ENCODE data around the gene RPL37A.

The RPL37A gene

GRCh38 chr2:216498379-216499352, at the start of gene RPL37A:
TSS of gene RPL37A (plus strand) at chr2:216498844. CDS start at chr2:216498875, 31 bp downstream.
- DNase-seq (ENCODE audit: extremely low read depth in 1 of 2, low read depth in 1 of 2) = peak; percentile 74 to 85

- DNase-seq (ENCODE audit: extremely low read depth in 1 of 2, low read depth in 1 of 2) = no peak
These were observed 48.3 kb upstream of the RPL37A start for GRCh38 chr2:216450346-216450745.

- no peak for DNase-seq (ENCODE audit: extremely low read depth in 1 of 2, low read depth in 1 of 2)
These were observed 47.9 kb upstream of the RPL37A start for GRCh38 chr2:216450784-216451183.

GRCh38 chr2:216453955-216454614, 44.6 kb upstream of the RPL37A start:
- DNase-seq (ENCODE audit: extremely low read depth in 1 of 2, low read depth in 1 of 2) = no peak

- no peak for DNase-seq (ENCODE audit: extremely low read depth in 1 of 2, low read depth in 1 of 2)
These were observed 35.5 kb upstream of the RPL37A start for GRCh38 chr2:216463148-216463547.

GRCh38 chr2:216464104-216464720, 34.4 kb upstream of the RPL37A start:
- no peak for DNase-seq (ENCODE audit: extremely low read depth in 1 of 2, low read depth in 1 of 2)

- DNase-seq (ENCODE audit: extremely low read depth in 1 of 2, low read depth in 1 of 2) = no peak
These were observed 33.0 kb upstream of the RPL37A start for GRCh38 chr2:216465579-216466195.

GRCh38 chr2:216467845-216468244, 30.8 kb upstream of the RPL37A start:
- DNase-seq (ENCODE audit: extremely low read depth in 1 of 2, low read depth in 1 of 2) = no peak

- no peak for DNase-seq (ENCODE audit: extremely low read depth in 1 of 2, low read depth in 1 of 2)
These were observed 29.0 kb upstream of the RPL37A start for GRCh38 chr2:216469661-216470060.

- no peak for DNase-seq (ENCODE audit: extremely low read depth in 1 of 2, low read depth in 1 of 2)
These were observed 25.5 kb upstream of the RPL37A start for GRCh38 chr2:216473187-216473586.

GRCh38 chr2:216474925-216475670, 23.5 kb upstream of the RPL37A start:
- peak in 1 of 2 donors; percentile 4 for DNase-seq (ENCODE audit: extremely low read depth in 1 of 2, low read depth in 1 of 2)

- DNase-seq (ENCODE audit: extremely low read depth in 1 of 2, low read depth in 1 of 2) = no peak
These were observed 22.9 kb upstream of the RPL37A start for GRCh38 chr2:216475767-216476166.

- DNase-seq (ENCODE audit: extremely low read depth in 1 of 2, low read depth in 1 of 2) = no peak
These were observed 21.2 kb upstream of the RPL37A start for GRCh38 chr2:216477283-216478035.

GRCh38 chr2:216478151-216478550, 20.5 kb upstream of the RPL37A start:
- DNase-seq (ENCODE audit: extremely low read depth in 1 of 2, low read depth in 1 of 2) = no peak

GRCh38 chr2:216478791-216479190, 19.9 kb upstream of the RPL37A start:
- DNase-seq (ENCODE audit: extremely low read depth in 1 of 2, low read depth in 1 of 2) = no peak

- no peak for DNase-seq (ENCODE audit: extremely low read depth in 1 of 2, low read depth in 1 of 2)
These were observed 18.4 kb upstream of the RPL37A start for GRCh38 chr2:216480221-216480620.

GRCh38 chr2:216482640-216483039, 16.0 kb upstream of the RPL37A start:
- no peak for DNase-seq (ENCODE audit: extremely low read depth in 1 of 2, low read depth in 1 of 2)

GRCh38 chr2:216485237-216485636, 13.4 kb upstream of the RPL37A start:
- no peak for DNase-seq (ENCODE audit: extremely low read depth in 1 of 2, low read depth in 1 of 2)

GRCh38 chr2:216485745-216486144, 12.9 kb upstream of the RPL37A start:
- DNase-seq (ENCODE audit: extremely low read depth in 1 of 2, low read depth in 1 of 2) = no peak

GRCh38 chr2:216486271-216486670, 12.4 kb upstream of the RPL37A start:
- no peak for DNase-seq (ENCODE audit: extremely low read depth in 1 of 2, low read depth in 1 of 2)
